AG08396 (cell line): Measurements from ENCODE around the gene SLC7A9.
"Not testable (repeated sequence)": the region's sequence is repeated elsewhere in the genome, so short reads cannot be mapped to it uniquely, and the experiment has no call there.

Experiments
- DNase-seq: peaks from one replicate; pipeline ENCODE4 v3.0.0; 2012; ENCODE audit warnings: low spot score, mixed read lengths

Gene SLC7A9

DNA sequence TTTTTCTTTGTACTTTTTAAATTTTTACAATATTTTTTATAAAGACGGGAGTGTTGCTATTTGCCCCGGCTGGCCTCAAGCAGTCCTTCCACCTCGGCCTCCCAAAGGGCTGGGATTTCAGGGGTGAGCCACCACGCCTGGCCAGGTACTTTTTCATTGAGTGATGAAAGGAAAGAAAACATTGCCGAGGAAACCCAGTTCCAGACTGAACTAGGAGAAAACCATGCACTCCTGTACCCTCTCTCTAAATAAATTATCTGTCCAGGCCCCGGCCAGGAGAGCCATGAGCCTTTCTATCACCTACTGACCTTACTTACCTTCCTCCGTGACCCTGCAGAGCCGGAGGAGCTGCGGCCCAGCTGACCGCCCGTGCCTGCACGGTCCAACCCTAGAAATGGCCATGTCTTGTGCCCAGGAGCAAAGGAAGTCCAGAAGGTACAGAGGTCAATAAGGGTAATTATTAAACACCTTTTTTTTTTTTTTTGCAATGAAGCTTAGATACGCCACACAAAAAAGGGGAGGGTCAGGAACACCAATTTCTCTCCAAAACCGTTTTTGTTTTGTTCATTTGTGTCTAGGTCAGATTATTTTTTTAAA, at the start of gene SLC7A9:
SLC7A9 (minus strand) TSS at position 399 of the 597 bp plus-strand sequence. CDS start 1,233 bp downstream, outside the sequence.
- DNase-seq = no peak

DNA sequence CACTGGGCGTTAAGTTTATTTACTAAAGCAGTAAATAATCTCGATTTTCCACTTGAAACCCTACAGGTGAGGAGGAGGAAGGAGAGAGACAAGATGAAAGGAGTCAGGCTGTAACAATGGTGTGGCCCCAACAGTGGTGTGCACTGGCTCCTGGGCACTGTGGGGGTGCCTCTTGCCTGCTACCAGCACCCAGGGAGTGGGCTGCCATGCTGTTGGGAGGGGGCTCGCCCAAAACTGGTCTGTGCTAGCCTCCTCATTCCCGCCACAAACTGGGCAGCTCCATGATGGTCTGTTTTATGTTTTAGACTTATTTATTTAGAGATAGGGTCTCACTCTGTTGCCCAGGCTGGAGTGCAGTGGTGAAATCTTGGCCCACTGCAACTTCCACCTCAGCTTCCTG, 49.8 kb upstream of the SLC7A9 start:
- no peak for DNase-seq

DNA sequence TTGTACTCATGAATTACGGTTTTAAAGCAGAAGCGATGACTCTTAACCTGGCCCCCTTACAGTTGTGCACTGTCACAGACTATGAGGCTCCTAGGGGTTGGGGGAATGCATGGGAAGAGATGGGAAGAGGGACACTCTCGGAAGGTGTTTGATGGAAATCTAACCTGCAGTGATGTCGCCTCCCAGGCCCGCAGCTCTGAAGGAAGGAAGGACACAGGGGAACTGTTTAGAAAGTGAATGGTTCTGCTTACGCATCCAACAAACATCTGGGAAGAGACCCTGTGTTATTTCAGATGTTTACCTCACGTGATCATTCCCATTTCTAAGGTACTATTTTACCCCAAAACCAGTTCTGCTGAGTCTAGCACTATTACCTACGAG, 48.0 kb upstream of the SLC7A9 start:
- no peak for DNase-seq

DNA sequence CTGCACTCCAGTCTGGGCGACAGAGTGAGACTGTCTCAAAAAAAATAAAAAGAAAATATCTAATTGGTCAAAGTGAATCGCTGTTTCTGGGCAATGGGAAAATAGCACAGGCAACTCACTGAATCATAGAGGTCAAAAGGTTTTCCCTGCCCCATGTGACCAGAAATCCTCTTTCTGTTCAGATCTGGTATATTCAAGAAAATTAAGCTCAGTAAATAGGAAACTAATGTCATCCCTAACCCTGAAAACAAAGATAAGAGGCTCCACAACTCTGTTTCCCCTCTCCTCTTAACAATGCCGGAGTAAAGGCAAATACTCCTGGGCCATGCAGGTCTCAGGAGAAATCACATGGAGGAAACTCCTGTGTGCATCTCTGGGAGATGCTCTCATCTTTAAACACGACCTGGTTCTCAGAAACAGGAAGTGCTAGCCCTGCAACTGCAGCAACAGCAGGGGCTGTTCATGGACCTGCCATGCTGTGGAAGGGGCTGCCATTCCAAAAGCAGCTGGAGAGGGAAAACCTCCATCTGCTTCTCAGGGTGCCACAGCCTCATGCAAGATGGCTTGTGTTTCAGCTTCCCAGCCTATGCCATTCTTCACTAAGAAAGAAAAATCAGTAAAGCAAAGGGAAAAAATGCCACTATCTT, 47.5 kb upstream of the SLC7A9 start:
- no peak for DNase-seq

DNA sequence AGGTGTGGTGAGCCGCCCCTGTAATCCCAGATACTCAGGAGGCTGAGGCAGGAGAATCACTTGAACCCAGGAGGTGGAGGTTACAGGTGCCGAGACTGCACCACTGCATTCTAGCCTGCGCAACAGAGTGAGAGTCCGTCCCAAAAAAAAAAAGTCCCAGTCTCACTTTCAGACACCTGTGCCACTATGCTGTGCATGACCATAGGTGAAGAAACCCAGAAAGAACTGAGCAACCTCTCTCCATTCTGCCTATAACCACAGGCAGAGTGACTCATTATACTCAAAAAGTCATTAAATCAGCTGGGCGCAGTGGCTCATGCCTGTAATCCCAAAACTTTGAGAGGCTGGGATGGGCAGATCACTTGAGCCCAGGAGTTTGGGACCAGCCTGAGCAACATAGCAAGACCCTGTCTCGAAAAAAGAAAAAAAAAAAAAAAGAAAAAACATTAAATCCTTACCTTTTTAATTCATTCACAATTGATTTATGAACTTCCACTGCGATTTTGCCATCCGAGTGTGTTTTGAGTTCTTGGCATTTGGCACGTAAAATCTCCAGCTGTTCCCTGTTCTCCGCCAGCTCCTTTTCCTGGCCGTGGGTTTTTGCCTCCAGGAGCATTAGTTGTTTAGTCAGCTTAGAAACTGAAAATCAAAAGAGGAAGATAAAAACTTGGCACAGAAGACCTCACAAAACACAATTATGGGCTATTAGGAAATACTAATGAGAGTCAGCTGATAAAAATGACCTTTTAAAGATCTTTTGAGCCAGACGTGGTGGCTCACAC, 45.5 kb upstream of the SLC7A9 start:
- DNase-seq = no peak

DNA sequence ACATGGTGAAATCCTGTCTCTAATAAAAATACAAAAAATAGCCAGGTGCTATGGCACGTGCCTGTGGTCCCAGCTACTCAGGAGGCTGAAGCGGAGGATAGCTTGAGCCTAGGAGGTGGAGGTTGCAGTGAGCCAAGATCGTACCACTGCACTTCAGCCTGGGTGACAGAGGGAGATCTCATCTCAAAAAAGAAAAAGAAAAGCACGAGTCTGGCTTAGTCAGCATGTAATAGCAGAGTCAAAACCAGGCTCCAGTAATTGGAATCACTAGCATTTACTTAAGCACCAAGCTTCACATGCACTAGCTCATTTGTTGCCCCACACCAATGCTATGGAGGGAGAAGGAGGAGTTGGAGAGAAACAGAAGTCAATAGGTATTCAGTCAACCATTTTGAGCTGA, 41.9 kb upstream of the SLC7A9 start:
- DNase-seq = no peak

DNA sequence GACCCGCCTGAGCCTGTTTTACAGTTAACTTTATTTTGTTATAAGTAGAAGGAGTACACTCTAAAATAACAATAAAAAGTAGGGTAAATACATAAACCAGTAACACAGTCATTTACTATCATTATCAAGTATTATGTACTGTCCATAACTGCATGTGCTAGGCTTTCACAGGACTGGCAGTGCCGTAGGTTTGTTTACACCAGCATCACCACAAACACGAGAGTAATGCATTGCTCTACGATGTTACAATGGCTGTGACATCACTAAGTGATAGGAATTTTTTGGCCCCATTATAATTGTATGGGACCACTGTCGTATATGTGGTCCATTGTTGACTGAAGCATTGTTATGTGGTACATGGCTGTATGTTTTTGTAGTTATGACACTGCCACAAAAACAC, 41.3 kb upstream of the SLC7A9 start:
- no peak for DNase-seq

DNA sequence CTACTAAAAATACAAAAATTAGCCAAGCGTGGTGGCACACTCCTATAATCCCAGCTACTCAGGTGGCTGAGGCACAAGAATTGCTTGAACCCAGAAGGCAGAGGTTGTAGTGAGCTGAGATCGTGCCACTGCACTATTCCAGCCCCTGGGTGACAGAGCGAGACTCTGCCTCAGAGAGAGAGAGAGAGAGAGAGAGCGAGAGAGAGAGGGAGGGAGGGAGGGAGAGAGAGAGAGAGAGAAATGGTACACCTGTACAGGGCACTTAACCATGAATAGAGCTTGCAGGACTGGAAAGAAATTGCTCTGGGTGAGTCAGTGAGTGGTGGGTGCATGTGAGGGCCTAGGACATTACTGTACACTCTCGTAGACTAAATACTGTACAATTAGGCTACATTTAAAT, 40.5 kb upstream of the SLC7A9 start:
- no peak for DNase-seq

DNA sequence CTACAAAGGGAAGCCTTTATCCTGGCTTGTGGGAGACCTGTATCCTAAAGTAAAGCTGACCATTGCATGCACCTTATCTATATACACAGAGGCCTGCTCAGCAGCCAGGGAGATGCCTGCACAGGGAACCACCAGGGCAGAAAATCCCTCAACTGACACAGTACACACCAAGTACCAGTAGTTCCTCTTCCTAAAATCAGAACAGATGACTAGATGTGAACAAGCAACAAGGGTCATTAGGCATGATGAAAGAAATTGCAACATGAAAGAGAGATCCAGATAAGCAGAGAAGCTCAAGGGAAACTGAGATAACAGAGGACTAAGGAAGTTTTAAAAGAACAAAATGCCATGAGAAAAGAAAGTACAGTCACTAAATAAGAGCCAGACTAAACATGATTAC, 39.7 kb upstream of the SLC7A9 start:
- DNase-seq = no peak

DNA sequence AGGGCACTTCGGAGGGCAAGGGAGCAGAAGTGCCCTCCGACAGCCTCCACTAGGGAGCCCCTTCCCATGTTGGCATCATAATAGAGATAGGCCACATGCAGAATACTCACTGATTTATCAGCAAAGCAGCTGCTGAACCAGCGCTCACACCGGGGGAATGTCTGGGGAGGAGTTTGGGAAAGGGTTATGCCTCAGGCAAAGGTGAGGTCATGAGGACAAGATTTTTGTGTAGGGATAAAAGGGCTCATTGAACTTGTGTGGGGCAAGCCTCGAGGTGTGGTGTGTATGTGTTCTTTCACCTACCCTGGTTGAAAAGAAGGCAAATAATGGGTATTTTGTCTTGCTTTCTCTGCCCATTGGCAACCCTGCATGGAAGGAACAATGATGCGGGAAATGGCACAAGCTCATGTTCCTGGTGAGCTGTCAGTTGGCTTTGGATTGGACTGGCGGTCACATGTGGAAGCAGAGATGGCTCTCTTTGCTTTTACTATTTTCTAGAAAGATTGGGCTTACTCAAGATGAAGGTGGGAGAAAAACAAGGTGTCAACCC, 39.1 kb upstream of the SLC7A9 start:
- no peak for DNase-seq

DNA sequence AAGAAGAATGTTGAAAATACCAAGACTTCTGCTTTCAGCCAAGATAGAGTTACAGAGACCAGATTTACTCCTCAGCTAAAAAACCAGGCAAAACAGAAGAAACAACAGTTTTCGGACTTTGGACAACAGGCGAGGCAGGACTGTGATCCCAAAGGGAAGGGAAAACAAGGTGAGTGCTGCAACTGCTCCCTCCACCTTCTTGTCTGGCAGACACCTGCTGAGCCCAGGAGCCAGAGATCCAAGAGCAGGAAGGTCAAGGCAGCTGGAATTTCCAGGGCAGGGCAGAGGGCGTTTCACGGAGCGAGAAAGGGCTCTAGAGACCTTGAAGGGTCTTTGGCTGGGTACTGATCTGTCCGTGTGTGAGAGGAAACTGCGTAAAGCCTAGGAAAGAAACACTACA, 32.9 kb upstream of the SLC7A9 start:
- DNase-seq = no peak

DNA sequence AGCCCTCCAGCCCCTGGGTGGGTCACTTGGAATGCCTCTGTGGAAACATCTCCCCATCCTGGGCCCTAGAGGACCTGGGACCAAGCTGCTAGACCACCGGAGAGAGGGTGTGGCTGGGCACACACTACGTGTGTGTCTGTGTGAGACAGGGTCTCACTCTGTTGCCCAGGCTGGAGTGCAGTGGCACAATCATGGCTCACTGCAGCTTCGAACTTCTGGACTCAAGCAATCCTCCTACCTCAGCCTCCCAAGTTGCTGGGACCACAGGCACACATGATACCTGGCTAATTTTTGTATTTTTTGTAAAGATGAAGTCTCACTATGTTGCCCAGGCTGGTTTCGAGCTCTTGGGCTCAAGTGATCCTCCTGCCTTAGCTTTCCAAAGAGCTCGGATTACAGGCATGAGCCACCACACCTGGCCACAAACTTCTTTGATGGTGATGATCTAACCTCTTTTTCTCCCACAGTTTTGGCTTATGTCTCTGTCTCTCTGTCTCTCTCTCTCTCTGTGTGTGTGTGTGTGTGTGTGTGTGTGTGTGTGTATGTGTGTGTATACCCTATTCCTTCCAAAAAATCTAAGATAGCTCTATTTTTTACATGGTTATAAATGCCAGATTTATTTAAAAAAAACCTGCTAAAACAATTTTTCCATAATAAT, 32.1 kb upstream of the SLC7A9 start:
- DNase-seq = no peak

DNA sequence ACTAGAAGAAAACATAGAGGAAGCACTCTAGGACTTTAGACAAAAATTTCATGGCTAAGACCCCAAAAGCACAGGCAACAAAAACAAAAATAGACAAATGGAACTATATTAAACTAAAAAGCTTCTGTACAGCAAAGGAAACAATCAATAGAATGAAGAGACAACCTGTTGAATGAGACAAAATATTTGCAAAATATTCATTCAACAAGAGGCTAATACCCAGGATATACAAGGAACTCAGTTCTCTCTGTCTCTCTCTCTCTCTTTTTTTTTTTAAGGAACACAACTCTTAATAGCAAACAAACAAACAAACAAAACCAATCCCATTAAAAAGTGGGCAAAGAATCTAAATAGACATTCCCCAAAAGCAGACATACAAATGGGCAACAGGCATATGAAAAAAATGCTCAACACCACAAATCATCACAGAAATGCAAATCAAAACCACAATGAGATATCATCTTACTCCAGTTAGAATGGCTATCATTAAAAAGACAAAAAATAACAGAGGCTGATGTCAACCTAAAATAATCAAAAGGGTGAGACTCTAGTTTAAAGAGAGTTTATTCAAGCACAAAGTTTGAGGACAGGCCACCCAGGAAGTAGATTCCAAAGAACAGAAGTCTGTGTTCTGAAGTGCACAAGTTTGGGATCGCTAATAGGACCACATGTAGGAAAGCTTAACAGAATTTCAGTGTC, 27.1 kb upstream of the SLC7A9 start:
- no peak for DNase-seq

DNA sequence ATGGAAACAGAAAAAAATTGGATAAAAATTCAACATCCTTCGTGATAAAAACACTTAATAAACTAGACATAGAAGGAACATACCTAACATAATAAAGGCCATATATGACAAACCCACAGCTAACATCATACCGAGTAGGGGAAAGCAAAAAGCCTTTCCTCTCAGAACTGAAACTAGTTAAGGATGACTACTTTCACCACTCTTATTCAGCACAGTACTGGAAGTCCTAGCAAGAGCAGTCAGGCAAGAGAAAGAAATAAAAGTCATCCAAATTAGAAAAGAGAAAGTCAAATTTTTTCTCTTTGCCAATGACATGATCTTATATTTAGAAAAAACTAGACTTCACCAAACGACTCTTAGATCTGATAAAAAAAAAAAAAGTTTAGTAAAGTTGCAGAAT, 25.8 kb upstream of the SLC7A9 start:
- DNase-seq = no peak

DNA sequence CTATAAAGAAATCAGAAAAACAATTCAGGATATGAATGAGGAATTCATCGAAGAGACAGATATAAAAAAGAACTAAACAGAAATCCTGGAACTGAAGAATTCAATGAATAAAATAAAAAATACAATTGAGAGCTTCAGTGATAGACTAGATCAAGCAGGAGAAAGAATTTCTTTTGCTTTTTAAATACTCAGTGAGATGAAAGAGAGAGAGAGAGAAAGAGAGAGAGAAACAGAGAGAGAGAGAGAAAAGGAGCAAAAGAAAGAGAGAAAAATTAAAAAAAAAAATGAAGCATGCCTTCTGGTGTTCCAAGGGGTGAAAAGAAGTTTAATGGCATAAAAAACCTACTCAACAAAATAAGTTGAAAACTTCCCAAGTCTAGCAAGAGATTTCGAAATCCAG, 22.0 kb upstream of the SLC7A9 start:
- no peak for DNase-seq

DNA sequence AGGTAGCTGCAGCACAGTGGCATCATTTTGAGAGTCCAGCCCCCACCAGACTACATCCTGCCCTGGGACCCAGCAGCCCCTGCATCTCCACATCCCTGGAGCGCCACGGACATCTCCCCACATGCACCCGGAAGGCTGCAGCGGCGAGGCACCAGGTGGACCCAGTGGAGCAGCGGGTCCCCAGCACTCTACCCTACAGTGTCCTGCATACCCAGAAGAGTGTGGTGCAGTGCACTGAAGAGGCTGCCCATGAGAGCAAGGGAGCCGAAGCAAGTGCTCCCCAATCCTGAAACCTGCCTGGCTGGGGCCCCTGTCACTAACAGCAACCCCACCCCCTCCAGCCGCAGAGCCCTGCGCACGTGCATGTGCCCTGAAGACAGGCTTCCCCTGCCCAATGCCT, 21.3 kb upstream of the SLC7A9 start:
- DNase-seq = no peak

DNA sequence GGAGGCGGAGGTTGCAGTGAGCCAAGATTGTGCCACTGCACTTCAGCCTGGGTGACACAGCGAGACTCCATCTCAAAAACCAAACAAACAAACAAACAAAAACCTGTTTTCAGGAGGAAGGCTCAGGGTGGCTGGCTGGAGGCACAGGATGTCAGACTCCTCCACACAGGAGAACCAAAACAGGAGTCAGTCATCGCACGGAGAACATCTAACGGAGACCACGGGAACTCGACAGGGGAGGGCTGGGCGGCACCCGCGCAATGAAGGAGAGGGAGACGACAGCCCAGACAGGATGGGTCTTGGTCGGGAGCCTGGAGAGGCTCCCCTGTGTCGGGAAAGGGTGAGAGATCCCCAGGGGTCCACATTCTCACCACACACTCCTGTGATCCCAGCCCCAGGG, 20.8 kb upstream of the SLC7A9 start:
- no peak for DNase-seq

DNA sequence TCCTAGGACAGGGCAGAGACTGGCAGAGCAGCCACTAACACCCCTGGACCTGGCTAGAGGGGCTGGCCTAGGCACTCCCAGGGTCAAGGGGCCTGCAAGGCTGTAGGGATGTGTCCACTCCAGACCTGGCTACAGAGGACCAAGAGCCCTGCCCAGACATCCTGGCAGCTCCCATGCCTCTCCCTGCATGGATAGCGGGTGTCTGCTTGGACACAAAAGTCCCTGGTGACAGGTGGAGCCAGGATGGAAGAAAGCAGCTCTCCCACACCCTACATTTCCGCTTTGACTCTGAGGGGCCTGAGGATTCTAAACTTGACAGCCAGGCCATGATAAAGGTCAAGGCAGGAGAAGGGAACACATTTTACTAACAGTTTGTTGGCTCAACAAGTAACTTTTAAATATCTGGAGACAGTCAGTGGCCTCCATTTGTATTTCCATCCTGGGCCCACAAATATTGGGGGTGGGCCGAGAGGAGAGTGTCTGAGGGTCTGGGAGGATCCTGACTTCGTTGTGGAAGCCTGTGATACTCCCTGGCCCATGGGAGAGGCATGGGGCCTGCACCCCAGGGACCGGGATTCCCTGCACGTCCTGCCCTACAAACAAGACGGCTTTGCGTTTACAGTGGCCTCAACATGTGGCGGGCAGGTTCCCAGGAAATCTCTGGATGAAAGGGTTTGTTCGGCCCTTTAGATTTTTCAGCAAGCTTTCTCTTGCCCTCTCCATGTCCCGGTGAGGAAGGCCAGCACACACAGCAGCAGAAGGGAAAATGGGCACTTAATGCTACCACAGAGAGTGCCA, 19.8 kb upstream of the SLC7A9 start:
- no peak for DNase-seq

DNA sequence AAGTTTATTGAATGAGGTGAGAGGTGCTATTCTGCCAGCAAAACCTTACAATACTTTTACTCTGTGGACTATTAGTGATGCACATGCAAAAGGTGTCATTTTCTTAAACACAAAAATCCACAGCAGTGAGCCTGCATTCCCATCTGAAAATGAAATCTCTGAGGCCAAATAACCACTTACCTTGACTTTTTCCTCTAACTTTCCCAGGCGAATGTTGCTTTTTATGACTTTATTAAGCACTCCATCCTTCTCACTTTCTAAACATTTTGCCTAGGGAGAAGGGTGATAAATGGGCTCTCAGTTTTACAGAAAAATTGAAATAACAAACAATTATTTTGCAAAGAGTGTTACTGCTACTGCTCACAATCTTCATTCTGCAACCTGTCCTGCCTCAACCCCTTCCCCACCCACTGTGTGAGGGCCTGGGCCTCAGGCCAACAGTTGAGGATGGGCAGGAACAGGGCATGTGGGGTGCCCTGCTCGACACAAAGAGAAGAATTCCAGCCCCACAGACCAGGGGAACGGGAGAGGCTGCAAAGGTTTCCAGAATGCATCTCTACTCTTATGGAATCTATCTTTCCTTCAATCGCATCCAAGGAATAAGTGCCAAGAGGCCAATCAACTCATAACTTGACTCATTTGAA, 18.1 kb upstream of the SLC7A9 start:
- no peak for DNase-seq

DNA sequence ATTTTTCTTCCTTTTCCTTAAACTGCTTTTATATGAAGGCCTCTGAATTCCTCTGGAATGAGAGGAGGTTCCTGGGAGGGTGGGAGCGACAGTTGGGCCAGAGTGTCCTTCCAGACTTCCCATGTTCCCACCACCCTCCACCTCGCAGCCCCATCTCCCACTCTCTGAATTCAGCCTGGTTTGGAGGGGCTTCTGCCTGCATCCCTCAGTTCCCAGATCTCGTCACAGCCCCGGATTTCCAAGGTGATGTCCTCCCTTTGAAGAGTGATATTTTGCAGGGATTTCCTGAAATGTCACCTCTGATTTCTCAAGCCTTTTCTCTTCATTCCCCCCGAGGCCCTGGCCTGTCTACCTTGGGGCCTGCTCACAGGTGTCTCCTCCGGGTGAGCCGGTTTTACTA, 16.7 kb upstream of the SLC7A9 start:
- DNase-seq = no peak

DNA sequence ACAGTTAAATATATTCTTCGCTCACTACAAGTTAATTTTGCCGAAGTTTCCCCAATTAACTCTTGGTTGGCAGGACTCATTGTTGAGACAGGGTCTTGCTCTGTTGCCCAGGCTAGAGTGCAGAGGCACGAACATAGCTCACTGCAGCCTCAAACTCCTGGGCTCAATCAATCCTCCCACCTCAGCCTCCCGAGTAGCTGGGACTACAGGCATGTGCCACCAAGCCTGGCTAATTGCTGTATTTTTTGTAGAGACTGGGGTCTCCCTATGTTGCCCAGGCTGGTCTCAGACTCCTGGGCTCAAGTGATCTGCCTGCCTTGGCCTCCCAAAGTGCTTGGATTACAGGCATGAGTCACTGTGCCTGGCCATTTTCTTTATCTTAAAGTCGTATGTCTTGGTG, 15.7 kb upstream of the SLC7A9 start:
- not testable (repeated sequence) for DNase-seq
